Raji (cell line): Measurements from ENCODE around the gene ZNF470.

Source experiments
- POLR2A ChIP-seq: IDR thresholded peaks from 2 replicates; pipeline ENCODE4 v1.6.1; 2011; ENCODE audit warnings: low read depth, low read length, control low read depth; ENCODE audit not compliant: insufficient read depth

ZNF470 gene

GRCh38 chr19:56637976-56638555 is 70.8 kb downstream of the ZNF470 start:
- TF ChIP-seq POLR2A: no peak
